OCI-LY7 (cell line): Measurements from ENCODE around the gene ZNF341. TPM values are rescaled to one million over a fixed set of nuclear protein-coding genes. Genes with fewer than 3 reads are reported as not detected.

ENCODE experiments used
- BruUV-seq: library from RNA; stranded (reverse); fragments of 400-500 nt; replicated peaks from 2 replicates; lab custom pipeline; 2021; lab: Mats Ljungman, UMichigan
- CTCF ChIA-PET: fragments of 300-600 bp; sonication (Branson Sonifier 250); formaldehyde crosslinking; loops from one replicate; lab custom pipeline; 2022; ENCODE audit warnings: antibody characterized with exemption; ENCODE audit not compliant: unreplicated experiment; lab: Charles Lee
- POLR2A ChIA-PET: fragments of 300-600 bp; sonication (Branson Sonifier 250); formaldehyde crosslinking; loops from one replicate; lab custom pipeline; 2022; ENCODE audit warnings: antibody characterized with exemption; lab: Charles Lee
- DNase-seq: peaks from one replicate; pipeline ENCODE4 v3.0.0-alpha.2; 2015; ENCODE audit warnings: low spot score
- H2AFZ ChIP-seq: fragments of 200-600 bp; sonication (generic), shearing (Covaris generic); 2 replicates; pipeline ENCODE4 v1.6.1; 2014; ENCODE audit warnings: mild to moderate bottlenecking, antibody characterized with exemption, low read length, moderate library complexity
- H3K27ac ChIP-seq: fragments of 200-600 bp; sonication (generic); 2 replicates; pipeline ENCODE4 v1.5.1; 2014; ENCODE audit warnings: mixed run types, low read depth, mild to moderate bottlenecking, moderate library complexity, low read length, inconsistent platforms; ENCODE audit not compliant: poor library complexity, severe bottlenecking
- H3K36me3 ChIP-seq: fragments of 200-600 bp; sonication (generic); 2 replicates; pipeline ENCODE4 v1.6.1; 2014; ENCODE audit warnings: mild to moderate bottlenecking, antibody characterized with exemption, low read length, moderate library complexity, mixed read lengths; ENCODE audit not compliant: insufficient read depth
- H3K4me1 ChIP-seq: fragments of 200-600 bp; sonication (generic); 2 replicates; pipeline ENCODE4 v1.5.1; 2014; ENCODE audit warnings: mild to moderate bottlenecking, low read length; ENCODE audit not compliant: insufficient read depth, poor library complexity, severe bottlenecking
- H3K4me2 ChIP-seq: fragments of 200-600 bp; sonication (generic); 2 replicates; pipeline ENCODE4 v1.6.1; 2014; ENCODE audit warnings: mild to moderate bottlenecking, low read length
- H3K4me3 ChIP-seq: fragments of 200-600 bp; sonication (generic); 2 replicates; pipeline ENCODE4 v1.5.1; 2014; ENCODE audit warnings: mild to moderate bottlenecking, low read depth, low read length; ENCODE audit not compliant: poor library complexity, severe bottlenecking
- H3K79me2 ChIP-seq: fragments of 200-600 bp; sonication (generic); 2 replicates; pipeline ENCODE4 v1.6.1; 2016; ENCODE audit warnings: low read depth, mild to moderate bottlenecking, low read length, moderate library complexity, mixed read lengths; ENCODE audit not compliant: insufficient read depth
- H3K9me2 ChIP-seq: fragments of 200-600 bp; sonication (generic); 2 replicates; pipeline ENCODE4 v1.6.1; 2016; ENCODE audit warnings: mild to moderate bottlenecking, low read length, mixed read lengths; ENCODE audit not compliant: insufficient read depth
- H3K9me3 ChIP-seq: fragments of 200-600 bp; sonication (generic); 2 replicates; pipeline ENCODE4 v1.6.1; 2014; ENCODE audit warnings: mild to moderate bottlenecking, mixed run types, low read length, mixed read lengths
- H4K20me1 ChIP-seq: fragments of 200-600 bp; sonication (generic); 2 replicates; pipeline ENCODE4 v1.6.1; 2014; ENCODE audit warnings: mild to moderate bottlenecking, antibody characterized with exemption, low read length, moderate library complexity, mixed read lengths; ENCODE audit not compliant: insufficient read depth
- CTCF ChIP-seq: fragments of 200-600 bp; sonication (generic); conservative IDR thresholded peaks from 2 replicates; pipeline ENCODE4 v1.5.1; 2014; ENCODE audit warnings: mild to moderate bottlenecking, antibody characterized with exemption, low read length, moderate library complexity, mixed read lengths
- EZH2phosphoT487 ChIP-seq: fragments of 200-600 bp; sonication (generic); IDR thresholded peaks from 2 replicates; pipeline ENCODE4 v1.6.1; 2018; ENCODE audit warnings: low read depth, borderline replicate concordance, mild to moderate bottlenecking, mixed run types, antibody characterized with exemption, low read length, moderate library complexity, mixed read lengths
- intact Hi-C: fragments of 100-400 bp; cut with micrococcal nuclease; formaldehyde crosslinking; loops from one replicate; pipeline ENCODE4 v1.10.0; 2022; ENCODE audit not compliant: unreplicated experiment
- total RNA-seq, 2 experiments: library from RNA; depleted of rRNA in 1 of 2; stranded (reverse); fragments of >200 nt in 1 of 2; shearing (Covaris generic) in 1 of 2; gene quantifications; 2 replicates each; pipeline ENCODE4 v1.2.3, GENCODE V29; 2014 to 2022

Gene ZNF341
- total RNA-seq, 2 experiments from 2014 or later = 3.2 to 7.7 TPM

DNA sequence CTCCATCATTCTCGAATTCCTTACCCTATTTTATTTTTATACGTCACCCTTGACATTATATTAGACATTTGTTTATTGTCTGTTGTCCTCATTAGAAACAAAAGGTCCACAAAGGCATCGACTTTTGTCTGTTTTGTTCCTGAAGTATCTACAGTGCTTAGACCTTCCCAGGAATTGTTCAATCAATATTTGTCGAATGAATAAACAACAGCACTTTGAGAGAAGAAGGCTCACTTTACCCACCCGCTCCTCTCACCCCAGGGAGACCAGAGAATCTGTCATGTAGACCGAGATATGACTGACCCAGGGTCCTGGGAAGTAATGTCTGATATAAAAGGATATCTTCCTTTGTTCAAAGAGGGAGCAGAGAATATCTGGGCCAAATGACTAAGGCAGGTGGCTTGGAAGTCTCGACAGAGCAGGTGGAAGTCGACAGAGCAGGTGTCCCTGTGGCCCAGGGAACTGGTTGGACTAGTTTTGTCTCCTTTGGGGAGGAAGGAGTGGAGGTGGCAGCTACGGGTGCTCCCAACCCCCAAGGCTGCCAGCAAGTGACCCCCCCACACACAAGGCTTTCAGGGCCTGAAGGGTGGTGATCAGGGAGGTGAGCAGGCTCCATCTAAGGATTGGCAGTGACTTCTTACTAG, 64.6 kb downstream of the ZNF341 start:
- no TSS peak for BruUV-seq
- H3K4me3 ChIP-seq = no peak overlapping the region
- H3K4me1 ChIP-seq = no peaks in the 10 kb centered on the region
- H3K9me3 ChIP-seq = no peaks in the 10 kb centered on the region
- no peak overlapping the region for H3K27ac ChIP-seq
- ChIA-PET CTCF (no interaction called here), POLR2A (no interaction called here)
- H3K9me2 ChIP-seq = no peaks in the 10 kb centered on the region
- no peaks in the 10 kb centered on the region for H4K20me1 ChIP-seq
- TF ChIP-seq EZH2phosphoT487 (no peak), CTCF (no peak)
- H3K36me3 ChIP-seq = no peaks in the 10 kb centered on the region
- H3K79me2 ChIP-seq = no peaks in the 10 kb centered on the region
- DNase-seq = no peak
- H3K4me2 ChIP-seq = no peak overlapping the region
- intact Hi-C loops = no loop called here
- no peak overlapping the region for H2AFZ ChIP-seq

DNA sequence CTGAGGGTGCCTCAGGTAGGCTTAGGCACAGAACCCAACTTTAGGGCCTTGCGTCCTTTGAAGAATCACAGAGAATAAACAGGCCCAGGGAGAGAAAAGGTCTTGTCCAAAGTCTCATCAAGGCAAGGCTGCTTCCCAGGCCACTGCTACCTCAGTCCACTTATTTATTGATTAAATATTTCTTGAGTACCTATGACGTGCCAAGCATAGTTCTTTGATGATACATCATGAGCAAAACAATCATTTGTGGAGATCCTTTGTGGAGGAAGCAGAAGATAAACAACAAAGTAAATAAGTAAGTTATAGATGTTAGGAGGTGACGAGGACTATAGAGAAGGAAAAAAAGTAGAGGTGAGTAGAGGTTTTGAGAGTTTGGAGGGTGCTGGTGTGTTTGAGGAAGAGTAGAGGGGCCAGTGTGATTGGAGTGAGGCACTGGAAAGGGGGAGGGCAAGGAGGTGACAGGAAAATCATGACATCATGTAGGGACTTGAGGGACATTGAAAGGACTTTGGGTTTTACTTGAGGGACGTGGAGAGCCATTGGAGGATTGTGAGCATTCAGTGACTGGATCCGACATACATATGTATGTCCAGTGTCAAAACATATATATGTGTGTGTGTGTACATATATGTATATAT, 65.2 kb downstream of the ZNF341 start:
- Histone ChIP-seq H3K79me2 (no peaks in the 10 kb centered on the region), H2AFZ (no peak overlapping the region), H3K27ac (no peak overlapping the region), H3K9me2 (no peaks in the 10 kb centered on the region), H3K4me2 (no peak overlapping the region), H3K4me3 (no peak overlapping the region), H3K4me1 (no peaks in the 10 kb centered on the region), H4K20me1 (no peaks in the 10 kb centered on the region), H3K9me3 (no peaks in the 10 kb centered on the region), H3K36me3 (no peaks in the 10 kb centered on the region)
- intact Hi-C loops = no loop called here
- DNase-seq = no peak
- POLR2A ChIA-PET = no interaction called here
- CTCF ChIA-PET = no interaction called here
- no TSS peak for BruUV-seq
- TF ChIP-seq EZH2phosphoT487 (no peak), CTCF (no peak)

DNA sequence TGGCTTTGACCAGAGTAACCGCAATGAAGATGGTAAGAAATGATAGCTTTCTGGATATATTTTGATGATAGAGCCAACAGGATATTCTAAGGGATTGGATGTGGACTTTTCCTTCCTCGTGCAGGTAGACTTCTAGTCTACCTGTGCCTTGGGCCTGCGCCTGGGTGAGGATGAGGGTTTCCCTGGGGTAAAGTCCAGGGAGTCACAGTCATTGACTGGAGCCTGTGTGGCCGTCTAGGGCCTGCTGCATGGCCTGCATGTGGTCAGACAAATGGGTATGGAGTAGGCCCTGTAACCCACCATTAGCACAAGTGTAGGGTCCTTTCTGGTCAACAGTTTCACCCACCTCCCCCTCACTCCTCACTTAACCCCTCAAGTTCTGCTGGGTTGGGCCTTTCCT, 66.6 kb downstream of the ZNF341 start:
- Histone ChIP-seq H3K4me2 (no peak overlapping the region), H3K79me2 (no peaks in the 10 kb centered on the region), H3K9me2 (no peaks in the 10 kb centered on the region), H3K27ac (no peak overlapping the region), H3K4me1 (no peaks in the 10 kb centered on the region), H4K20me1 (no peaks in the 10 kb centered on the region), H3K36me3 (no peaks in the 10 kb centered on the region), H3K4me3 (no peak overlapping the region), H2AFZ (no peak overlapping the region), H3K9me3 (no peaks in the 10 kb centered on the region)
- ChIA-PET CTCF (no interaction called here), POLR2A (interaction anchor here (0.6 kb wide), 1 partner anchor 95 kb away, joined by 3 read pairs; no protein-coding TSS in a partner anchor)
- TF ChIP-seq EZH2phosphoT487 (no peak), CTCF (no peak)
- no TSS peak for BruUV-seq
- DNase-seq = no peak
- intact Hi-C loops = no loop called here
